GM21619 (cell line): ENCODE results near the gene ATR.

Source experiments
- ATAC-seq: cut with Tn5 transposase; IDR thresholded peaks from one replicate; pipeline ENCODE4 v1.9.1; 2021; ENCODE audit not compliant: unreplicated experiment

Gene ATR

DNA sequence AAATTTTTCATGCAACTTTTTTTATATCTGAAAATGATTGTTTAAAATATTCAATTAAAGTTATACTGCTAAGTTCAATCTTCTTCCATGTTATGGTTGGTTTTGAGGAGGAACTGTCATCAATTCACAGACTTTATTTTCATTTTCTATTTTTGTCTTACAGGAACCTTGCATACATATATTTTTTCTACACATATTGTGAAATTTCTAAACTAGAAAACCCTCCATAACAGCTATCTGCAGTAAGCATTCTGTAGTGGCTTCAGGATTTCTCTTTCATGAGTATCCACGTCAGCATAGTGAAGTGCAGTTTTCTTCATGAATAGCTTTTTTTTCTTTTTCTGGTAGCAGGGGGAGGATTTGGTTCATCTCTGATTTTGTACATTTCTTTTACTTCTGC is 48.2 kb downstream of the ATR start:
- ATAC-seq = no peak

DNA sequence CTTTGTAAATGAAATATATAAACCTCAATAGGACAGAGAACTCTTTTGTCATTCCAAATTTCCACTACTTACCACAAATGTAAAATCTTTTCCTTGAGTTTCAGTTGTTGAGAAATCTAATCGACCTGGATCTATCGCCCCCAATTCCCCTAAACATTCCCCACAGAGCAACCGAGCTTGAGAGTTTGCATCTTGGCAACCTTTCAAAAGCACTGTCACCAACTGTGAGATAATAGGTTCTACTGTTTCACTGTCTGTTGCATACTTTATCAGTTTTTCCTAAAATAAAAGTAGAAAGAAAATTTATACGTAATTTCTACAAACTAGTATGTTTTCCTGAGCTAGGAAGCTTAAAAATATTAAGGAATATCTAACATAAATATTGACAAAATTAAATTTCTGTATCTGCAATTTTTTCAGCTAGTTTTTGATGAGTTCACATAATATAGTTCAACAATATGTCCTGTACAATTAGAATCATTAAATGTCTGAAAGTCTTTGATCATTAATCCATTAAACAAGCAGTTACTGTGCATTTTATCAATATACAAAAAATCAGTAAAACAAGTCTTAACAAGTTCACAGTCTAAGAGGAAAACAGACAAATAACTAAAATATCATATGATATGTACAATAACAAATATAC is 54.5 kb downstream of the ATR start:
- ATAC-seq = no peak

DNA sequence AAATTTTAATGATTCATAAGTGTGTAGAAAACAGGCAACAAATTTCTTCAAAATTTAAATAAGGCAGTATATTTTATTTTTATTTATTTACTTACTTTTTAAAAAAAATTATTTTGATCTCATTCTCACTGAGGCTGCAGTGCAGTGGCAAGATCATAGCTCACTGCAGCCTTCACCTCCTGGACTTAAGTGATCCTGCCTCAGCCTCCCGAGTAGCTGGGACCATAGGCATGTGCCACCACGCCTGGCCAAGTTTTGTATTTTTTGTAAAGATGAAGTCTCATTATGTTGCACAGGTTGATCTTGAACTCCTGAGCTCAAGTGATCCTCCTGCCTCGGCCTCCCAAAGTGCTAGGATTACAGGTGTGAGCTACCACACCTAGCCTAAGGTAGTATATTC is 69.5 kb downstream of the ATR start:
- no peak for ATAC-seq

DNA sequence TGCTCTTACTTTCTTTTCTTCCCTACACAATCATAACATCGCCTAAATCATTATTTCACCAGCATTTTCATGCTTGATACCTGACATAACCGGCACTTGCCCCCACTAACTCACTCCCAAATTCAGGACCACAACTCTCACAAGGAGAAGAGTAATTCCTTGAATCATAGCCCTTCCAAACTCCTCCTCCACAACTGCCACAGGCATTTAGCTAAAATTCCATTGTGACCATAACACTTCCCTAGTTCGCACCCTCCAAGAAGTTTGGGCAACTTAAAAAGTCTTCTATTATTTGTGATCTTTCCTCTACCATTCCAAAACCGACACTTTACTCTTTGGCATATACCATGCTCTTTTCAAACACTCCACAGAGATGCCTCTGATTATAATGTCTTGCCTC is 71.3 kb downstream of the ATR start:
- no peak for ATAC-seq

DNA sequence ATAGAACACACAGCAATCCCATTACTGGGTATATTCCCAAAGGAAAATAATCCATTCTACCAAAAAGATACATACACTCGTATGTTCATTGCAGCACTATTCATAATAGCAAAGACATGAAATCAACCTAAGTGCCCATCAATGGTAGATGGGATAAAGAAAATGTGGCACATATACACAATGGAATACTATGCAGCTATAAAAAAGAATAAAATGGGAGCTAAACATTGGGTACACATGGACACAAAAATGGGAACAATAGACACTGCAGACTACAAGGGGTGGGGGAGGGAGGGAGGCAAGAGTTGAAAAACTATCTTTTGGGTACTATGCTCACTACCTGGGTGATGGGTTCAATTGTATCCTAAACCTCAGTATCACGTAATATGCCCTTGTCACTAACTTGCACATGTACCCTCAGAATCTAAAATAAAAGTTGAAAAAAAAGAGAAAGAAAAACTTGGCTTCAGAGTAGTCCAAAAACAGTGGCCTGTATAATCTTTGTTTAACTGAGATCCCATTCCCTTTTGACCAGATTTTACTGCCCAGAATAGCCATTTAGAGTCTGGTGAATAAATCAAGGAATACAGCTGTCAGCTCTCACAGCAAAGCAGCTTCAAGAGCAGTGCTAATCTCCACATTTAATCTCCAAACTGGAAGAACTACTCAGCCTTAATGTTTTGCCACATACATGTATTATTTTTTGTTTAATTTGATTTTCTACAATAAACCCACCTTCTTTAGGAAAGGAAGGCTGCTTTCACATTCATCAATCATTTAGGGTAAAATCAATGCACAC is 76.1 kb downstream of the ATR start:
- ATAC-seq = no peak

DNA sequence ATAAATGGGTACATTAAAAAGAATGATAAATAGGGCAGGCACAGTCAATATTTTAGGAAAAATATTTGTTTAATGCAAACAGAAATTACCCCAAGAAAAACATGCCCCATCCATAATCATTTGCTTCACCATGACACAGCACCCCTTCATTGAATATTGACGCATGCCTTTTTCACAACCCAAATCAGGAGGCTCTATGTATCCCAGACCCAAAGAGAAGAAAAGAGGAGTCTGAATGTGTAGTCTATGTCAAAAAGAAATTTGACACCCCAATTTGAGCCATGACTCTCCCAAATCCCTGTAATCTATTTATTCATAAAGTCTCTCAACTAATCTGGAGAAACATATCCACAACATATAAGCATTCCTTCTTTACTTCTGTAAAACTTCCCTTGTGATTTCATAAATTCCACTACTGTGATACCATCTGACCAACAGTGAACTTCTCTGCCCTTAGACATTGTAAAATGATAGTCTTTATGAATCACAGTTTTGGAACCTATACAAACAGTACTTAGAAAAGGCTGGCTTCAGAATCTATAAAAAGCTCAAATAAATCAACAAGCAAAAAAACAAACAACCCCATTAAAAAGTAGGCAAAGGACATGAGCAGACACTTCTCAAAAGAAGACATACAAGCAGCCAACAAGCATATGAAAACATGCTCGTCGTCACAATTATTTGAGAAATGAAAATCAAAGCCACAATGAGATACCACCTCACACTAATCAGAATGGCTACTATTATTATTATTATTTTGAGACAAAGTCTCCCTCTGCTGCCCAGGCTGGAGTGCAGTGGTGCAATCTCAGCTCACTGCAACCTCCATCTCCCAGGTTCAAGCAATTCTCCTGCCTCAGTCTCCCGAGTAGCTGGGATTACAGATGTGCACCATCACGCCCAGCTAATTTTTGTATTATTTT is 77.3 kb downstream of the ATR start:
- no peak for ATAC-seq

DNA sequence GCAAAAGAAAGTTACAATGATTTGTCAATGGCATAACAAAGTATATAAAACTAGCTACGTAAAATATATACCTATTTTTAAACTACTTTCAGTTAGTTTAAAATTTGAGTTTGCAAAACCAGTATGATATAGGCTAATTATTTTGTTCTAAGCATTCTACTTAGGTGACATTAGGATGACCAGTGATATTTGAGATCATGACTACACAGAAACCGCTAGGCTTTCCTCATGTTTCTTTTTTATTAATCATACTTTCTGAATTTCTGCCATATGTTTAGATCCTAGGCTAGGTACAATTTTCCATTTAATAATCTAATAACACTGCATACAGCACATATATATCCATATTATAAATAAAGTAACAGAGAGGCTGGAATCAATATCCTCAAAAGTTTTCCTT is 78.3 kb downstream of the ATR start:
- no peak for ATAC-seq

DNA sequence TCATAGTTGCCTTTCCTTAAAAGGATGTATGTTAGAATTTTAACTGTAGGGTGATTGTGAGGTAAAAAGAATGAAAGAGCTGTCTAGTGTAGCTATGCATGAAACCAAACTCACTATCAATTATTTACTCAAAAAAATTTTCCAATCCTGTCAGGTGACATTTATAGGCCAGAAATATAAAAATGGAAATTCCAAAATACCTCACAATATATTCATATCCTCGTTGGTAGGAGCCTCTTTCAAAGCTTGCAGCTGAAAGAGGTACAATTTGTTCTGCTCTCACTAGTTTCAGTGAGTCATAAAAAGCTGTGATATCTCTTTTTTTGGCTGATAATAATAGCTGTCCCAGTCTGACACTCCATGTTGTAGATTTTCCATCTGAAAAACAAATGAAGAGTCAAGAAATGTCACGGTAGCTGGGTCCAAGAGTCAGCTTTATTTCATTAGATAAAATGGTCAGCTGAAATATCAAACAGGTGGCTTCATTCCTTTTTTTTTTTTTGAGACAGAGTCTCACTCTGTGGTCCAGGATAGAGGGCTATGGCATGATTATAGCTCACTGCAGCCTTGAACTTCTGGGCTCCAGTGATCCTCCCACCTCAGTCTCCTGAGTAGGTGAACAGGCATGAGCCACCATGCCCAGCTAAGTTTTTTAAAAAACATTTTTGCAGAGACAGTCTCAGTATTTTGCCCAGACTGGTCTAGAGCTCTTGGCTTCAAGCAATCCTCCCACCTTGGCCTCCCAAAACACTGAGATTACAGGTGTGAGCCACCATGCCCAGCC is 79.9 kb downstream of the ATR start:
- ATAC-seq = peak; percentile 75

DNA sequence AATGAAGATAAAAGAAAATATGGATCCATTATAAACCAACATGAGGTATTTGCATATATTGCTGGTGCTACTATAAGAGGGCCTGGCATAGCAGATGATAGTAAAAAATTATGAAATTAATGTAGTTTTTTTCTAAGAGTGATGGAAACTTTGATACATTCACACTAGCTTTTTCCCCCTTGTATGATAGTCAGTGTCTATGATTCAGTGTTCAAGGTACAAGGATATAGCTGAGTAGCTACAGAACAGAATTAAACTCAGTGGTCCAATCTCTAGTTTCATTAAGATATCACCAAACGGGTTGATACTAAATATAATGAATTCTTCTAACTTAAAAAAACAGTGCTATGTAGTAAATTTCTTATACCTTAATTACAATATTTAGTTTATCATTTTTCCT is 80.8 kb downstream of the ATR start:
- ATAC-seq = no peak

DNA sequence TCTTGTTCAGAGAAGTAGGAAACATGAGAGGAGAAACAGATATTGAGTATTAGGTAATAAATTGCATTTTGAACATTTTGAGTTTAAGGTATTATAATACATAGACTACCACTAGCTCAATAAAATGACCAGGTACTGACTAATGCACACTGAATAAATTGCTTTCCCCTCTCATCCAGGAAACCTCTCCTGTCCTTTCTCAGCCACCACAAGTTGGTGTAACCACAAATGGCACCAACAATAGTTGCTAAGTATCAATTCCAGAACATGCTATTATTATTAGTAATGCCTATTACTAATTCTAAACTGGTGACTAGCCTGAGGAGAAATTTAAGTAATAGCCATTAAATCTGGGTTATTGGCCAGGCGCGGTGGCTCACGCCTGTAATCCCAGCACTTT is 83.4 kb downstream of the ATR start:
- ATAC-seq = no peak

DNA sequence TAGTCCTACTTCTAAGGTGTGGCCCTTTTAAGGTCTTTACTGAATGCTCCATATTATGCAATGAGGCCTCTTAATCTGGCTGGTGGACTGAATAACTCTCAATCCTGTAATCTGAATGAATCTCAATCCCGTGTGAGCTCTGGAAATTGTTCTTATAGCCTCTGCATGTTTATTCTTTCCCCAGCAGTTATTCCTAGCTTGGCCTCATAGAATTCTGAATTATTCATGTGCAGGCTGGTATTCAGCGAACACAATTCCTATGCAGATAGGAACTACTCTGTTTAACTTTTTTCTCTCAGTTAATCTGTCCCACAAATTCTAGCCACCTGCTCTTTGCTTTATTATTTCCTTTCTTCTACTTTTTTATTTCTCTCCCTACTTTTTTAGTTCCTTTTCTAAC is 86.3 kb downstream of the ATR start:
- ATAC-seq = no peak

DNA sequence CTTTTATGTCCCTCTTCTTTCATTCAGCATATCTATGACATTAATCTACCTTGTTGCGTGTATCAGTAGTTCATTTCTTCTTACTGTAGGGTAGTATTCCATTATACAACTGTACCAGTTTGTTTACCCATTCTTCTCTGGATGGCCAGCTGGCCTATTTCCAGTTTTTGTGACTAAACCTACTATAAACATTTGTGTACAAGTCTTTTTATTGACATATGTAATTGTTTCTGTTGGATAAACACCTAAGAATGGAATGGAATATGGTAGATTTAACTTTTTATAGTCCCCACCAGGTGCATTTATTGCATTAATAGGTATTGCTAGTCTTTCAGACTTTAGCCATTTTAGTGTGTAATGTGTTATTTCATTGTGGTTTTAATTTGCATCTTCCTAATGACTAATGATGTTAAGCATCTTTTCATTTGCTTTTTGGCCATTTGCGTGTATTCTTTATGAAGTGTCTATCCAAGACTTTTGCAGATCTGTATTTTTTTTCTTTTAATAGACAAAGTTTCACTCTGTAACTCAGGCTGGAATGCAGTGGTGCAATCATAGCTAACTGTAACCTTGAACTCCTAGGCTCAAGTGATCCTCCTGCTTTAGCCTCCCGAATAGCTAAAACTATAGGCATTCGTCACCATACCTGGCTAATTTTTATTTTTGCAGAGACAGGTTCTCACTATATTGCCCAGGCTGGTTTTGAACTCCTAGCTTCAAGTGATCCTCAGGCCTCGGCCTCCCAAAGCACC is 88.8 kb downstream of the ATR start:
- ATAC-seq = no peak

DNA sequence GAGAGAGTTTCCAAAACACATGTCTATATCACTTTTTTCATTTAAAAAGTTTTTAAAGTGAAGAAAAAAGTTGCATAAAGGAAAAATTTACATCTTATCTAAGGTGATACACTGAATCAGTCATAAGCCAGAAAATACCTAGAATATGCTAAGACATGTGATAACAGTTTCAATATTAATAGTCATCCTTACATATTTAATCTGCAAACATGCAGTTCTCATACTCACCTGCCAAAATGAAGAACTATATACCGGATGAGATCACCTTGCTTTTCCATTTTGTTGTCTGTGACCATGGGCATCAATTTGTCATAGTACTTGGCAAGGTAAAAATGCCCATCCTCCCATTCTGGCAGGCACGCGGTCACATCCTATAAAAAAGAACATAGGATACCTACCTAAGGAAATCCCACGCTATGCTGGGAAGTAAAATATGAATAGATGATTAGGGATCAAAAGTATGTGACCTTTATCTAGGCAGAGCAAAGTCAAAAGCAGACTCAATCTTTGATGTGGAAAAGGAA is 93.6 kb downstream of the ATR start:
- ATAC-seq = no peak

DNA sequence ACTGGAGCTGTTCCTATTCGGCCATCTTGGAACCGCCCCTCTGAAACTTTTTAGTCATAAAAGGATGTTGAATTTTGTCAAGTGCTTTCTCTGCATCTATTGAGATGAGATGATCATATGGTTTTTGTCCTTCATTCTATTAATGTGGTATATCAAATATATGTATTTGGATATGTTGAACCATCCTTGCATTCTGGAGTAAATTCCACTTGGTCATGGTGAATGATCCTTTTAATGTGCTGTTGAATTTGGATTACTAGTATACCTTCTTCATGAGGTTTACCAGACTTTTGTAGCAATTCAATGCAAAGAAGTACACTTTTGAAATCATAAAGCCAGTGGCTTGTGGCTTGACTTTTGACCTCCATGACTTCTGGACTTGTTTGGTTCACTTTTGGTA is 97.3 kb downstream of the ATR start:
- ATAC-seq = no peak

DNA sequence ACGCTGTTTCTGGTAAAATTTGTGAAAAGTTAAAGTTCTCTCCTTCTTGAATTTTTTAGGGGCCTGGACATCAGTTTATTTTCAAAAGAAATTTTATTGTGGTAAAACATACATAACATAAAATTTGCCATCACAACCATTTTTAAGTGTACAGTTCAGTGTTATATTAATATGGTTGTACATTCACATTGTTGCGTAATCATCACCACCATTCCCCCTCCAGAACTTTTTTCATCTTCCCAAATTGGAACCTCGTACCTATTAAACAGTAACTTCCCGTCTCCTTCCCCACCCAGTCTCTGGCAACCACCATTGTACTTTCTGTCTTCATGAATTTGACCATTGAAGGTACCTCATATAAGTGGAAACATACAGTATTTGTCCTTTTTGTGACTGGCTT is 107.7 kb downstream of the ATR start:
- no peak for ATAC-seq

DNA sequence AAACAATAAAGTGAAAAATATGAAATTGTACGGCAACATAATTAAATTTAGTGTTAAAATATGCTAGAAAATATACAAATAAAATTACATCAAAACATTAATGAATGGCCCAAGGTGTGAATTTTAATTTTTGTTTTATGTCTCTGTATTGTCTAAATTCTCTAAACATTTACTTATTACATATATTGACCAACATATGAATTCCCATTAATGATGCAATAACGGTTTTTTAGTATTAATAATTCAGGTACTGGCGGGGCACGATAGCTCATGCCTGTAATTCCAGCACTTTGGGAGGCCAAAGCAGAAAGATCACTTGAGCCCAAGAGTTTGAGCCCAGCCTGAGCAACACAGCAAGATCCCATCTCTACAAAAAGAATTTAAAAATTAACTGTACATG is 110.1 kb downstream of the ATR start:
- no peak for ATAC-seq

DNA sequence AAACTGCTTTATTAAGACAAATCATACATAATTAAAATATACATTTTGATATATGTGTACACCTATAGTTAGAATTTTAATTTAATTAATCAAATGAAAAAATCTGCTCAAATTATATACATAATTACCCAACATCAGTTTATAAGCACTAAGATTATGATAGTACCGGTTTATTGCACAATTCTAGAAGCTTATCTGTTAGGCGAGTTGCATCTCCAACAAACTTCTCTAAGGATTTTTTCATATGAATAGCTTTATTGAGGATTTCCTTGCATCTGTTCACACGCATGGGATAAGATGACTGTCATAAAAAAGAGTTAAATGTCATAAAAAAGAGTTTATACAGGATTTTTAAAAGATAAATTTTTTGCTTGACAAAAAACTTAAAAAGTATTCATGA is 110.8 kb downstream of the ATR start:
- no peak for ATAC-seq

DNA sequence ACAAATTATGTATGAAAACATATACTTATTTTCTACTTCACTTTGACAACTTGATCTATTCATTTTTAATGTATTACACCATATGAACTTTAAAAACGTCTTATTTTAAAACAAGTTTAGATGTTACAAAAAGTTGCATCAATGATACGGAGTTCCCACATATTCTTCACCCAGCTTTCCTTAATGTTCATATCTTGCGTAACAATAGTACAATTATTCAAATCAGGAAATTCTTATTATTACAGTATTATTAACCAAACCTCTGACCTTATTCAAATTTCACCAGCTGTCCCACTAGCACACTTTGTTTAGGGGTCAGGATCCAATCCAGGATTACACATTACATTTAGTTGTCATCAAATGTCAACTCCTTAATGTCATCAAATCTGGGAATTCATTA is 117.8 kb downstream of the ATR start:
- no peak for ATAC-seq

DNA sequence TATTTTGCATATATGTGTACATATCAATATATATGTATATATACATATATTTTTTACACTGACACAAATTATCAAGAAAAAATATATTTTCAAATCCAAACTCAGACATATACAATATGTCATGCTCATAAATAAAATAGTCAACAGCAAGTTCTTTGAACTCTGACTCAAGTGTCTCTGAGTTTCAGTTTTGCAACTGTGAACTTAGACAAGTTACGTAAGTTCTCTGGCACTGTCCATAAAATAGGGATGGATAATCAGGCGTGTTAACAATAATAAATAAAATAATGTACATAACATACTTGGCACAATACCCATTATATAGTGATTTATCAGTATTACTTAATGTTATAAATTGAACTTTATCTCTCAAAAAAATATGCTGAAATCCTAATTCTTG is 118.6 kb downstream of the ATR start:
- ATAC-seq = no peak

DNA sequence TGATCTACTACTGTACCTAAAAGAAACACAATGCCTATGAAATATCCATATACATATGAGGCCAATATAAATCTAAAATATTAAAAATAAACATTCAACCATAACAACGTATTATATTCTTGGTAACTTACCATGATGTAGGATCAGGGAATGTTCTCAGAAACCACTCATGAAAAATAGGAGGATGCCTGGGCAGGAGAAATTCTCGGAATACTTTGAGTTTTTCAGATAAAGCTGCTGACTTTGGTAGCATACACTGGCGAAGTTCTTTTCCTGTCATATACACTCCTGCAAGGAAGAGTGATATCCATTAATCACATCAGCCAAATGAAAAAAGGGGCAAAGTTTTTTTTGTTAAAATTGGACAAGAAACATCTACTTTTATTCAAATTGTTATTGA is 119.4 kb downstream of the ATR start:
- ATAC-seq = no peak
